Measurements from ENCODE around the gene POLN.

Gene POLN

GRCh38 chr4:2103127-2103842, 138.6 kb downstream of the POLN start:
- no peak for DNase-seq

DNA sequence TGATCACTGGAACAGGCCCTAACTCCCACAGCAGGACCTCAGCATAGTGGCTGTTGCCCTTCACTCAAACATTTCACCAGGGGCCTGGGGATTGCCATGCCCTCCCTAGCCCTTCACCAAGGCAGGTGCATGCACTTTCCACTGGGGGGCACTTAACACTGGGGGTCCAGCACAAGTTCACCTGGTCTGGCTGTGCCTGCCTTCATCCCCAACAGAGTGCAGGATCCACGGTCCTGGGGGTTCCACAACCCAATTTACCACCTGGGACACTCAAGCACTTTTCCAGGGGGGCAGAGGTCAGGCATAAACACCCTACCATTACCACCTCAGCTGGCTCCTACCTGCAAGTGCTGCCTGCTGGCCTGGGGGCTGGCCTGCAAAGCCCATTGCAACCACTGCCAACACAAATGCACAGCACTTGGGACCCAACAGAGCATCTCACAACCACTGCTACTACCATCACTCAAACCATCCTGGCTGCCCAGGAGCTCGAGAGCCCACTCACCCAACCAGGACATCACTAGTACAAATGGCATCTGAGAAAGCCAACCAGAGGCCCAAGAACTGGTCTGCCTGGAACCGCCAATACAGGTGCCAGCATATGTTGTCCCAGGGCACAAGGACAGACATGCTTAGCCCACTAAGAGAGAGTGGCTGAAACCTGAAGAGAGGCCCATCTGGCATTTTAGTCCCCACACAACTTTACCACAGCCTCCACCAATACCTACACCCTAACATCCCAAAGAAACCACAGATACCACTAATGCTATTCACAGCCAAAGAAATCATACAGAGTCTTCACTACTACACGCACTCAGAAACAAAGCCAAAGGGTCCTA, 139.7 kb downstream of the POLN start:
- no peak for DNase-seq

- no peak for DNase-seq
Observed at GRCh38 chr4:2101346-2102044, 140.4 kb downstream of the POLN start.

DNA sequence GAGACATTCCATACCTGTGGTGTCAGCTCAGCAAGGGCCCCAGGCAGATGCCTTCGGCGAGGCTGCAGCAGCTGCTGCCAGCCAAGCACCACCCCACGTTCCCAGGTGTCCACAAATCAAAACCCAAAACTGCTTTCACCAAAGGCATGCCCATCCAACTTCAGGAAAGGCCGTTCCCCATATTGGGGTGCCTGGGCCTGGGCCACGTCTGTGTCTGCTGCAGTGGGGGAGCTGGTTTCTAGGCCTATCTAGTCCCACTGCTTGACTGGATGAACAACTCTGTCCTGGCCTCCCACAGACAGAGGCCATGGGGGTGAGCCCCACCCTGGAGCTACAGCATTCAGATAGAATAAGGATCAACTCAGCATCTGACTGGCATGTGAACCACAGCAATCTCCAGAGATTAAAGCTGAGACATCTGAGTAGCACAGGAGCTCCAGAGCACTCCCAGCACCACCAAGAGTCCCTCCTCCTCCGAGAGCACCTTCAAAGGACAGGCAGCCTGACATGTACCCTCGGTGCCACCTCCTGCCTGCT, 145.8 kb downstream of the POLN start:
- DNase-seq: no peak

DNA sequence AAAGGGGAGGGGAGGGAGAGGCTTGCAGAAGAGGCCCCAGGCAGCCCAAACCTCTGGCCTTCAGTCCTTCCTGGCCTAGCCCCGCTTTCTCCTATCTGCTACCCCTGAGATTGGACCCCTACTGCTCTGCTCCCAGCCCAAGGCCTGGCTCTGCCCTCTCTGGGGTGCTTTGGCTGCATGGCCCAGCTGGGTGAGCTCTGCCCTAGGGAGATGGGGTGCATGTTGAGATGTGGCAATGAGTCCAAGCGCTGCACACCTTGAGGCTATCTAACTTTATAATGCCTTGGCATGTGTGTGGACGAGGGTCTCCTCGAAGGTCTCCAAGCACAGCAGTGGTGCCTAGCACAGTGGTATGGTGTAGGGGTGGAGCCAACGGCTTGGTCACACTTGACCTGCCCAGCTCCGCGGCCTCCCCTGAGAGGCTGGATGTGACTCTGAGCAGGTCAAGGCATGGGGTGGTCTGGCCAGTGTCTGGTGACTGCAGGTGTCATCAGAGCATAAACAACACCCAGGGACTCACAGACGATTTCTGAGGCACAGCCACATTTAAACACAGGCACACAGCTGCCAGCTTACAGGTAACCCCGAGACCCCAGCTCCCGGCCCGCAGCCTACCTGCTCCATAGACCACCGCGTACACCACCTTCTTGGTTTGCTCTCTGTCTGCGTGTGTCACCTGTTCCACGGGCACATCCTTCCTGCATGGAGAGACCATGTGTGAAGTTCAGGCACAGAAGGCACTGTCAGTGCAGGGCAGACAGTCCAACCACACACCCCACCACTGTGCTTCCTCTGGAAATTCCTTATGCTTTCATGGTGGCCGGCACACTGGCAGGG, 146.5 kb downstream of the POLN start:
- DNase-seq: no peak

DNA sequence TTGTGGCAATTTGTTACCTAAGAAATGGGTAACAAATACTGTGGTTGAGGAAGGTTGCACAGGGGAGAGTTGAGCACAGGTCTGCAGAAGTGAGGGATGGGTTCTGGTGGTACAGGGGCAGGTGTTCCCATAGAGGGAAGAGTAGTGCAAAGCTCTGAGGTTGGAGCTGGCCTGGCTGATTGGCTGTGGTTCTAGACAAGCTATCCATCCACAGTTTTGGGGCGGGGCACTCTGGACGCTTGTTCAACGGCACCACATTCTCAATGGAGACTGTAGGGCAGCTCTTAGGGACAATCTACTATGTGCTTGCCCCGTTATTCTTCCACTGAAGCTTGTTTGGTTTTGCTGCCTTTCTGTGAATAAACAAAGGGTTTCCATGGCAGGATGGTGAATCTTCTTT, 147.4 kb downstream of the POLN start:
- no peak for DNase-seq

DNA sequence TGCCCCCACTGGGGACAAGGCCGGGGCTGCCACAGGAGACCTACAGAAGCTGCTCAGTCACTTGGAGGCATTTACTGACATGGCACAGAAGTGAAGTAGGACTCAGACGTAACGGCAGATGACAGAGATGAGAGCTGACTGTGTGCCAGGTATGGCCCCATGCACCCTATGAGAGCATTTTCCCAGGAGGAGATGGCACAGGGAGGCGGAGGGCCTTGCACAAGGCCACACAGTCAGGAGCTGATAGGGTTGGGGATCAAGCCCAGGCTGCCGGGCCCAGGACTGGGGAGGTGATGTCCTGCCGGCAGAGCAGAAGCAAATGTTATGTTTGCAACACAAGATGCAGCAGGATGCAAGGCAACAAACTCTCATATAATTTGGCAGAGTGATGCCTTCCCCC, 148.7 kb downstream of the POLN start:
- no peak for DNase-seq

GRCh38 chr4:2092669-2093053, 149.3 kb downstream of the POLN start:
- DNase-seq: no peak

GRCh38 chr4:2091990-2092668, 149.8 kb downstream of the POLN start:
- no peak for DNase-seq

- no peak for DNase-seq
Observed at GRCh38 chr4:2090642-2091041, 151.3 kb downstream of the POLN start.

- no peak for DNase-seq
Observed at GRCh38 chr4:2089222-2089621, 152.7 kb downstream of the POLN start.

DNA sequence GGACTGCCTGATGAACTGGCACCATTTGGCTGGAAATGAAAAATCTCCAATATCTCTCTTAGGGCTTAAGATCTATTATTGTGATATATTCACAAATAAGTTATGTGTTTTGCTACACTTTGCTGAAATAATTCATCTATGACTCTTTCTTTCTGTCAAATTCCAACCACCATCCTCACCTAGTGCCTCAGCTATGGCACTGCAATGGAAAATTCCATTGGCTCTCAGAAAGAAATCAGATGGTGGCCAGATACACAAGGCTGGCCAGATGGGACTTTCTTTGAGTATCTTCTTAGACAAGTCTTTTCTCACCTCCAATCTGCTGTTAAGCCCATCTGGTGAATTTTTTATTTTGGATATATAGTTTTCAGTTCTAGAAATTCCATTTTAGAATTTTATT, 154.8 kb downstream of the POLN start:
- no peak for DNase-seq

DNA sequence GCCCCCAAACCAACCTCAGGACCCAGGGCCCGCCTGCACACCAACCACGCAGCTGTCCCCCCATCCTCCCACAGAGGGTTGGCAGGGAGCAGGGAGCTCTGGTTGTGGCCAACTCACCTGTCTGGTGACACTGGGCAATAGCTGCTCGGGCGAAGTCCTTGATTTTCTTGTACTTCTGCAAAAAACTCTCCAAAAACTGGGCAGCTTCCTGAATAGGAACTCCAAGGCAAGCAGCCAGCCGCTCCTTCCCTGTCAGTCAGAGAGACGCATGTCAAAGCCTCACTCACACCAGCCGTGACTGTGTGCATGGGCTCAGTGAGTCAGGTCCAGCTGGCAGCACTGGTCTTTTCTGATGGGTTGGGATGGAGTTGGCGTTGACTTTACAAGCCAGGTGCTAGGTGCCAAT, 156.4 kb downstream of the POLN start:
- no peak for DNase-seq

DNA sequence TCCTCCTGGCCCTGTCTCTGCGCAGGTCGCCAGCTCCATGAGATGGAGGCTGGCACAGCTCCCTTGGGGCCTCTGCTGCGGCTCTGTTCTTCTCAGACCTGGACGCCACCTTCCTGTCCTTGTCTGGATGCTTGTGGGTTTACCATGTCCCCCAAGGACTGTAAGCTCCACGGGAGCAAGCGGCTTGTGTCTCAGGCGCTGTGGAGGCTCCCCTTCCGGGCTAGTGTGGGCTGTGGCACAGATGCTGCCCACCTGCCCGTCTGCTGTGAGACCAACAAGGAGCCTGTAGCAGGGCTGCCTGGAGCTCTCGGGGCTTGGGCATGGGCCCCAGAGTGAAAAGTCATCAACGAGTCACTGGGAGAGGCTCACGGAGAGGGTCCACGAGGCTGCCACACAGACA, 157.6 kb downstream of the POLN start:
- DNase-seq: no peak

GRCh38 chr4:2083826-2084160, 158.1 kb downstream of the POLN start:
- DNase-seq: no peak

- no peak for DNase-seq
Observed at GRCh38 chr4:2083116-2083825, 158.7 kb downstream of the POLN start.

- DNase-seq: no peak
Observed at GRCh38 chr4:2082627-2083026, 159.3 kb downstream of the POLN start.

DNA sequence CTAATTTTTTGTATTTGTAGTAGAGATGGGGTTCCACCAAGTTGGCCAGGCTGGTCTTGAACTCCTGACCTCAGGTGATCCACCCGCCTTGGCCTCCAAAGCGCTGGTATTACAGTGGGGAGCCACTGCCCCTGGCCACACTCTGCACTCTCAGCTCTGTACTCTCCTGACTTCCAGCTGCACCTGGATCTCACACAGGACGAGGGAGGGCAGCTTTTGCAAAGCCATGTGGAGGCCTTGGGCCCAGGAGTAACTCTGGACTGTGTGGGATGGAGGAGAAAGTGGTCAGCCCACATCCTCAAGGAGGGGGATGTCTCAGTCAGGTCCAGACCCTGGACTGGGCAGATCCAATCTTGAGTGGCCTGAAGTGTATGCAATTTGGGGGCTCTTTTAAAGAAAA, 159.8 kb downstream of the POLN start:
- no peak for DNase-seq

DNA sequence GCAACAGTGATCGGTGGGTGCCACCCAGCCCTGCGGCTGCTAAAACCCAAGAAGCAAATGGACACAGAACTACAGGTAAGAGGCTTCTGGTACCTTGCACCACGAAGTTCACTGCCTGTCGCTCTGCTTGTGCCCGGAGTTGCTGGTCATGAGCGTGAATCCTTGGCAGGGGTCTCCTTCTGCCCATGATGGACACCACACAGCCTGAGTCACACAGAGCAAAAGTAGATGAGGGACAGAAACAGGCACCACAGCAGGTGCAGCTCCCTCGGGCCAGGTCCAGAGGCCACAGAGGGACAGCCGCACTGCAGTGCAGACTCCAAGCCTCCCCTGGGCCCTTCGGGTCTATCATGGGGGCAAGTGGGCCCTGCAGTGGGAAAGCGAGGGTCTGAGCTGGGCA, 160.4 kb downstream of the POLN start:
- no peak for DNase-seq

- no peak for DNase-seq
Observed at GRCh38 chr4:2080429-2081300, 161.3 kb downstream of the POLN start.

- no peak for DNase-seq
Observed at GRCh38 chr4:2079926-2080325, 162.0 kb downstream of the POLN start.

All from CD4-positive, alpha-beta T cell treated with Interleukin-17A for 1 hour (primary cell).